AG04449 (cell line): ENCODE results near the gene USP16.

Experiments
- CTCF ChIA-PET: fragments of 350-600 bp; formaldehyde crosslinking; extraction: SDS; loops from one replicate; lab custom pipeline; 2021; ENCODE audit warnings: antibody characterized with exemption; lab: Yijun Ruan, JAX
- POLR2A ChIA-PET: fragments of 400-600, 350-600 bp; formaldehyde crosslinking; extraction: SDS; loops from one replicate; lab custom pipeline; 2020; ENCODE audit warnings: antibody characterized with exemption, inconsistent platforms; lab: Yijun Ruan, JAX
- DNase-seq: peaks from one replicate; pipeline ENCODE4 v3.0.0-alpha.2; 2010; ENCODE audit warnings: low read depth, low spot score
- H3K4me3 ChIP-seq: 2 replicates; pipeline ENCODE4 v1.5.1; 2011; ENCODE audit warnings: low read depth, mild to moderate bottlenecking, control low read depth, low read length
- CTCF ChIP-seq: IDR thresholded peaks from one replicate; pipeline ENCODE4 v1.5.1; 2011; ENCODE audit warnings: mild to moderate bottlenecking, moderate library complexity, low read length, control low read depth, inconsistent platforms; ENCODE audit not compliant: insufficient read depth; ENCODE audit errors: missing control alignments

USP16 gene

GRCh38 chr21:29052224-29052623 is 27.8 kb downstream of the USP16 start:
- ChIA-PET CTCF (interaction anchor here (1.2 kb wide), 1 partner anchor 13 kb away, joined by 3 read pairs; no protein-coding TSS in a partner anchor), POLR2A (no interaction called here)
- H3K4me3 ChIP-seq: no peak overlapping the region
- no peak for TF ChIP-seq CTCF
- DNase-seq: no peak

DNA sequence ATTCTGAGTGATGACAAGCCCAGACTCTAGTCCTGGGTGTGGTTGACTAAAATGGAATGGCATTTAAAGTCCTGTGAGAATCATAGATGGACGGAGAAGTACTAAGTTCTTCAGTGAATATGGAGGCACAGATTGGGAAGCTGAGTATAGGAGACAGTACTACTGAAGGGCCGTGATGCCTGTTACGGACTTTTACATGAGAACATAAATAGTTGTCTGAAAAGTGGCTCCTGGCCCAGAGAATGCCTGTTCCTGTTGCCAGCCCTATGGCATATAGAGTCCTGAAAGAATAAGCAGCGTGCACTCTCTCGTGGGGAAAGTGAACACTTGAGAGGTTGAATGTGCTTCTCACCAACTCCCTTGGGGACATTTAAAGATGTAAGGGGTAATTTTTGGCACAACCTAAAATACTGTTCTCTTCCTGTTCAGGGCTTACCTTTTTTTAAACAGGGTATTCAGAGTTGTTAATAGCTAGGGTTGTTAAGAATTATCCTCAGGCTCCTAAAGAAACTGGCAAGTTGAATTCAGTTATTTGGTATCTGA is 28.6 kb downstream of the USP16 start:
- no peak overlapping the region for H3K4me3 ChIP-seq
- ChIA-PET POLR2A (no interaction called here), CTCF (interaction anchor here (1.2 kb wide), 1 partner anchor 14 kb away, joined by 3 read pairs; no protein-coding TSS in a partner anchor)
- TF ChIP-seq CTCF: no peak
- DNase-seq: no peak

DNA sequence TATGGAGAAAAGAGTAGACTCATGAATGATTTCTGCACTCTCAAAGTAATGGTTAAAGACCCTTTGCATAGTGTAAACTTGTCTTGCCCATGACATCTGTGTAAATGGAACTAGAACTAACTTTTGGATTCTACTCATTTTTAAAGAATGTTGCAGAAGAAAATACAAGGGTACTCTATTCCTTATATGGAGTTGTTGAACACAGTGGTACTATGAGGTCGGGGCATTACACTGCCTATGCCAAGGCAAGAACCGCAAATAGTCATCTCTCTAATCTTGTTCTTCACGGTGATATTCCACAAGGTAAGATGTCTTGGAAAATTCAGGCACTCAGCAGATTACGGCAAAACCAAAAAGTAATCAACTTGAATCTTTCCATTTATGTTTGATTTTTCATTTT is 29.2 kb downstream of the USP16 start:
- no peak for TF ChIP-seq CTCF
- ChIA-PET CTCF (no interaction called here), POLR2A (no interaction called here)
- no peak for DNase-seq
- no peak overlapping the region for H3K4me3 ChIP-seq

- no peak for DNase-seq
- ChIA-PET CTCF (no interaction called here), POLR2A (no interaction called here)
- TF ChIP-seq CTCF: no peak
- no peak overlapping the region for H3K4me3 ChIP-seq
Observed at GRCh38 chr21:29055080-29055479, 30.6 kb downstream of the USP16 start.

- POLR2A ChIA-PET: no interaction called here
- no peak for DNase-seq
- CTCF ChIA-PET: no interaction called here
- H3K4me3 ChIP-seq: no peak overlapping the region
- TF ChIP-seq CTCF: no peak
Observed at GRCh38 chr21:29056005-29056404, 31.5 kb downstream of the USP16 start.

GRCh38 chr21:29056538-29057050 is 32.1 kb downstream of the USP16 start:
- DNase-seq: no peak
- ChIA-PET POLR2A (interaction anchor here (0.9 kb wide), 1 partner anchor 9 kb away, joined by 5 read pairs; no protein-coding TSS in a partner anchor), CTCF (no interaction called here)
- no peak for TF ChIP-seq CTCF
- H3K4me3 ChIP-seq: no peak overlapping the region
